K562 (cell line): Measurements from ENCODE around the gene VWA7. TPM values are rescaled to one million over a fixed set of nuclear protein-coding genes. Genes with fewer than 3 reads are reported as not detected.
A peak's percentile ranks its signal among the peaks of the same experiment; 100 is the strongest.

Source experiments
- C11orf30 ChIP-seq: fragments of 450-650 bp; IDR thresholded peaks from 2 replicates; pipeline ENCODE4 v1.6.1; 2016; ENCODE audit warnings: low read depth, mild to moderate bottlenecking
- CHD4 ChIP-seq: fragments of 200-600 bp; sonication (generic); IDR thresholded peaks from 3 replicates; pipeline ENCODE4 v1.6.1; 2012; ENCODE audit warnings: low read depth, mild to moderate bottlenecking, mixed read lengths, low read length, inconsistent platforms; ENCODE audit not compliant: insufficient read depth, insufficient replicate concordance, poor library complexity, severe bottlenecking
- GATAD2B ChIP-seq: fragments of 450-650 bp; IDR thresholded peaks from 2 replicates; pipeline ENCODE4 v1.6.1; 2017; ENCODE audit warnings: mild to moderate bottlenecking, borderline replicate concordance
- NCOA1 ChIP-seq: fragments of 450-650 bp; IDR thresholded peaks from 2 replicates; pipeline ENCODE4 v1.6.1; 2016; ENCODE audit warnings: low read depth
- PKNOX1 ChIP-seq: fragments of 450-650 bp; IDR thresholded peaks from 2 replicates; pipeline ENCODE4 v1.6.1; 2016
- PTRF ChIP-seq: fragments of 450-650 bp; IDR thresholded peaks from 2 replicates; pipeline ENCODE4 v1.6.1; 2016; ENCODE audit warnings: mild to moderate bottlenecking, missing genetic modification characterization, missing compliant biosample characterization
- RFX1 ChIP-seq: fragments of 450-650 bp; IDR thresholded peaks from 2 replicates; pipeline ENCODE4 v1.6.1; 2016; ENCODE audit warnings: mild to moderate bottlenecking, moderate library complexity
- SETDB1 ChIP-seq: IDR thresholded peaks from one replicate; pipeline ENCODE4 v1.6.1; 2012; ENCODE audit warnings: low read length, control low read depth, inconsistent platforms
- TRIM24 ChIP-seq, 2 experiments: fragments of 450-650 bp; IDR thresholded peaks; 2 replicates each; pipeline ENCODE4 v1.6.1; 2016
- TRIM25 ChIP-seq: fragments of 450-650 bp; IDR thresholded peaks from 2 replicates; pipeline ENCODE4 v1.7.0; 2016; ENCODE audit warnings: borderline replicate concordance
- ZC3H4 ChIP-seq: sonication (generic); formaldehyde crosslinking; IDR thresholded peaks from 2 replicates; pipeline ENCODE4 v1.9.0; 2021; ENCODE audit warnings: missing genetic modification reagents, borderline replicate concordance
- ZNF232 ChIP-seq: sonication (generic); formaldehyde crosslinking; IDR thresholded peaks from 2 replicates; pipeline ENCODE4 v1.8.0; 2022; ENCODE audit warnings: mild to moderate bottlenecking, missing genetic modification reagents
- ZNF764 ChIP-seq: fragments of 250-450 bp; sonication (Bioruptor Pico); IDR thresholded peaks from 2 replicates; pipeline ENCODE4 v1.4.0; 2020; ENCODE audit warnings: low read depth, mild to moderate bottlenecking, moderate library complexity
- polyA plus RNA-seq, 8 experiments: library from polyadenylated mRNA; depleted of rRNA in 4 of 8; stranded (reverse) in 5 of 8; unstranded in 3 of 8; fragments of >200 nt; fragmentation: Nextera tagmentation in 2 of 8; fragmentation: Illumina TruSeq in 1 of 8; extraction: Ambion mirVana in 2 of 8; extraction: Trizol in 1 of 8; gene quantifications; 2 replicates each; pipeline versions ENCODE4 v1.2.1 to v1.2.3, GENCODE V29; 2011 to 2014; ENCODE audit warnings: inconsistent platforms in 1 of 8, missing spikeins in 1 of 8
- total RNA-seq, 7 experiments: library from RNA; depleted of rRNA in 6 of 7; stranded (reverse); fragments of >200 nt in 6 of 7; fragmentation: Illumina TruSeq in 2 of 7; extraction: Trizol in 2 of 7; gene quantifications; 2 replicates each; pipeline versions ENCODE4 v1.2.1 to v1.2.3, GENCODE V29; 2011 to 2021; ENCODE audit warnings: low replicate concordance in 1 of 7
- TF ChIP-seq, protein P1 (sequence below): IDR thresholded peaks from 2 replicates; pipeline ENCODE4 v1.6.1; 2011; ENCODE audit warnings: borderline replicate concordance, low read depth, mild to moderate bottlenecking, moderate library complexity, low read length; ENCODE audit not compliant: insufficient read depth, poor library complexity, severe bottlenecking
- TF ChIP-seq, protein P2 (sequence below): fragments of 250-450 bp; sonication (Bioruptor Pico); IDR thresholded peaks from 2 replicates; pipeline ENCODE4 v1.9.0; 2021; ENCODE audit warnings: mild to moderate bottlenecking, inconsistent platforms
- TF ChIP-seq, protein P3 (sequence below): sonication (generic); formaldehyde crosslinking; IDR thresholded peaks from 2 replicates; pipeline ENCODE4 v1.8.1; 2023; ENCODE audit warnings: missing genetic modification reagents, mild to moderate bottlenecking, borderline replicate concordance

VWA7 gene
- total and polyA plus RNA-seq, 9 of the 15 experiments (the other 6 are each of a cell fraction or from before 2014, with no cell fraction given), result 0.18 to 2.9 (median 0.95) TPM

- TF ChIP-seq PKNOX1 (no peak), TRIM25 (no peak), CHD4 (no peak), PTRF (tag) (peak; percentile 45; the same call in 1 of the 2 replicates), ZNF764 (no peak), NCOA1 (no peak), ZC3H4 (CRISPR knock-in tag) (no peak), TRIM24 (IDR thresholded peaks at IDR 0.05) (no peak), C11orf30 (no peak), SETDB1 (no peak), RFX1 (no peak), ZNF232 (CRISPR knock-in tag) (0 out of 2 replicates have a peak, but pooled peaks have one; percentile 32), GATAD2B (no peak)
- TF ChIP-seq, protein P1, sequence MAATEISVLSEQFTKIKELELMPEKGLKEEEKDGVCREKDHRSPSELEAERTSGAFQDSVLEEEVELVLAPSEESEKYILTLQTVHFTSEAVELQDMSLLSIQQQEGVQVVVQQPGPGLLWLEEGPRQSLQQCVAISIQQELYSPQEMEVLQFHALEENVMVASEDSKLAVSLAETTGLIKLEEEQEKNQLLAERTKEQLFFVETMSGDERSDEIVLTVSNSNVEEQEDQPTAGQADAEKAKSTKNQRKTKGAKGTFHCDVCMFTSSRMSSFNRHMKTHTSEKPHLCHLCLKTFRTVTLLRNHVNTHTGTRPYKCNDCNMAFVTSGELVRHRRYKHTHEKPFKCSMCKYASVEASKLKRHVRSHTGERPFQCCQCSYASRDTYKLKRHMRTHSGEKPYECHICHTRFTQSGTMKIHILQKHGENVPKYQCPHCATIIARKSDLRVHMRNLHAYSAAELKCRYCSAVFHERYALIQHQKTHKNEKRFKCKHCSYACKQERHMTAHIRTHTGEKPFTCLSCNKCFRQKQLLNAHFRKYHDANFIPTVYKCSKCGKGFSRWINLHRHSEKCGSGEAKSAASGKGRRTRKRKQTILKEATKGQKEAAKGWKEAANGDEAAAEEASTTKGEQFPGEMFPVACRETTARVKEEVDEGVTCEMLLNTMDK, result no peak
- TF ChIP-seq, protein P2, sequence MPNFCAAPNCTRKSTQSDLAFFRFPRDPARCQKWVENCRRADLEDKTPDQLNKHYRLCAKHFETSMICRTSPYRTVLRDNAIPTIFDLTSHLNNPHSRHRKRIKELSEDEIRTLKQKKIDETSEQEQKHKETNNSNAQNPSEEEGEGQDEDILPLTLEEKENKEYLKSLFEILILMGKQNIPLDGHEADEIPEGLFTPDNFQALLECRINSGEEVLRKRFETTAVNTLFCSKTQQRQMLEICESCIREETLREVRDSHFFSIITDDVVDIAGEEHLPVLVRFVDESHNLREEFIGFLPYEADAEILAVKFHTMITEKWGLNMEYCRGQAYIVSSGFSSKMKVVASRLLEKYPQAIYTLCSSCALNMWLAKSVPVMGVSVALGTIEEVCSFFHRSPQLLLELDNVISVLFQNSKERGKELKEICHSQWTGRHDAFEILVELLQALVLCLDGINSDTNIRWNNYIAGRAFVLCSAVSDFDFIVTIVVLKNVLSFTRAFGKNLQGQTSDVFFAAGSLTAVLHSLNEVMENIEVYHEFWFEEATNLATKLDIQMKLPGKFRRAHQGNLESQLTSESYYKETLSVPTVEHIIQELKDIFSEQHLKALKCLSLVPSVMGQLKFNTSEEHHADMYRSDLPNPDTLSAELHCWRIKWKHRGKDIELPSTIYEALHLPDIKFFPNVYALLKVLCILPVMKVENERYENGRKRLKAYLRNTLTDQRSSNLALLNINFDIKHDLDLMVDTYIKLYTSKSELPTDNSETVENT (CRISPR knock-in tag), result no peak
- TF ChIP-seq, protein P3, sequence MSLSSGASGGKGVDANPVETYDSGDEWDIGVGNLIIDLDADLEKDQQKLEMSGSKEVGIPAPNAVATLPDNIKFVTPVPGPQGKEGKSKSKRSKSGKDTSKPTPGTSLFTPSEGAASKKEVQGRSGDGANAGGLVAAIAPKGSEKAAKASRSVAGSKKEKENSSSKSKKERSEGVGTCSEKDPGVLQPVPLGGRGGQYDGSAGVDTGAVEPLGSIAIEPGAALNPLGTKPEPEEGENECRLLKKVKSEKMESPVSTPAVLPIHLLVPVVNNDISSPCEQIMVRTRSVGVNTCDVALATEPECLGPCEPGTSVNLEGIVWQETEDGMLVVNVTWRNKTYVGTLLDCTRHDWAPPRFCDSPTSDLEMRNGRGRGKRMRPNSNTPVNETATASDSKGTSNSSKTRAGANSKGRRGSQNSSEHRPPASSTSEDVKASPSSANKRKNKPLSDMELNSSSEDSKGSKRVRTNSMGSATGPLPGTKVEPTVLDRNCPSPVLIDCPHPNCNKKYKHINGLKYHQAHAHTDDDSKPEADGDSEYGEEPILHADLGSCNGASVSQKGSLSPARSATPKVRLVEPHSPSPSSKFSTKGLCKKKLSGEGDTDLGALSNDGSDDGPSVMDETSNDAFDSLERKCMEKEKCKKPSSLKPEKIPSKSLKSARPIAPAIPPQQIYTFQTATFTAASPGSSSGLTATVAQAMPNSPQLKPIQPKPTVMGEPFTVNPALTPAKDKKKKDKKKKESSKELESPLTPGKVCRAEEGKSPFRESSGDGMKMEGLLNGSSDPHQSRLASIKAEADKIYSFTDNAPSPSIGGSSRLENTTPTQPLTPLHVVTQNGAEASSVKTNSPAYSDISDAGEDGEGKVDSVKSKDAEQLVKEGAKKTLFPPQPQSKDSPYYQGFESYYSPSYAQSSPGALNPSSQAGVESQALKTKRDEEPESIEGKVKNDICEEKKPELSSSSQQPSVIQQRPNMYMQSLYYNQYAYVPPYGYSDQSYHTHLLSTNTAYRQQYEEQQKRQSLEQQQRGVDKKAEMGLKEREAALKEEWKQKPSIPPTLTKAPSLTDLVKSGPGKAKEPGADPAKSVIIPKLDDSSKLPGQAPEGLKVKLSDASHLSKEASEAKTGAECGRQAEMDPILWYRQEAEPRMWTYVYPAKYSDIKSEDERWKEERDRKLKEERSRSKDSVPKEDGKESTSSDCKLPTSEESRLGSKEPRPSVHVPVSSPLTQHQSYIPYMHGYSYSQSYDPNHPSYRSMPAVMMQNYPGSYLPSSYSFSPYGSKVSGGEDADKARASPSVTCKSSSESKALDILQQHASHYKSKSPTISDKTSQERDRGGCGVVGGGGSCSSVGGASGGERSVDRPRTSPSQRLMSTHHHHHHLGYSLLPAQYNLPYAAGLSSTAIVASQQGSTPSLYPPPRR (CRISPR knock-in tag), result no peak
Observed at GRCh38 chr6:31813465-31813849, 36.3 kb upstream of the VWA7 start (continued).
